RPMI7951 (cell line): ENCODE results near the gene LY86. TPM values are rescaled to one million over a fixed set of nuclear protein-coding genes. Genes with fewer than 3 reads are reported as not detected.

Experiments used
- DNase-seq: peaks from one replicate; pipeline ENCODE4 v3.0.0-alpha.2; 2012; ENCODE audit warnings: low read depth
- total RNA-seq: library from RNA; depleted of rRNA; stranded (reverse); fragments of >200 nt; shearing (Covaris generic); gene quantifications from 2 replicates; pipeline ENCODE4 v1.2.3, GENCODE V29; 2014; rRNA removed

LY86 gene
- not detected in 2 replicates for total RNA-seq

DNA sequence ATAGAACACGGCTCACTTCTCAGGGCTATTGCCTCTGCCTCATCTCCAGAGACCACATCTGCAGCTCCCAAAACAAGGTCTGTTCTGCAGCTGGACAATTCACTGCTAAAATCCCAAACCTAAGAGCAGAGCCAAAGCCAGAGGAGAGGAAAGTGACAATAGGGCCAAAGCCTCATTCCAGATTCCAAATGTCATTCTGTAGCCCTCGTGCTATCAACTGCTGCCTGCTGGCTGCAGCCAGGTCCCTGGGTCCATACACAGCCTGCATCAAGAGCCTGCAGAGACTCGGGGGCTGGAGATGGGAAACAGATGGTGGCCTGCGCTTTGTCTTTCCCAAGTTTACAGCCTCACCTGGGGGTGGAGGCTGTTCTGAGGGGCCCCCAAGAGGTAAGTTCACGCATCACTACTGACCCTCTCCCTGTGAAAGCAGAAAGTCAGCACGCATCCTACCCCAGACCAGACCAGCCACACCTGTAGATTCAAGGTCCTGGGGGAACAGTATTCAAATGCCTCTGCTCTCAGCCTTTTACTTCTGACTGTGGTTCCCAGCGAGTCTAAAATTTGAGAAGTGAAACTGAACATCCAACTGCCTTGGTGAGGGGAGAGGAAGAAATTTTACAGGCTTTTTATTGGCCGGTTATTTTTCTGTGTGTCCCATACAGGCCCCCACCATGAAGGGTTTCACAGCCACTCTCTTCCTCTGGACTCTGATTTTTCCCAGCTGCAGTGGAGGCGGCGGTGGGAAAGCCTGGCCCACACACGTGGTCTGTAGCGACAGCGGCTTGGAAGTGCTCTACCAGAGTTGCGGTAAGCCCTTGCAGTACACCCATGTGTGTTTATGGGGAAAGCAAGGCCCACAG is at the start of gene LY86:
LY86 (plus strand) TSS at position 657 of the 860 bp plus-strand sequence; CDS start at position 672, 15 bp downstream.
- DNase-seq, result no peak

DNA sequence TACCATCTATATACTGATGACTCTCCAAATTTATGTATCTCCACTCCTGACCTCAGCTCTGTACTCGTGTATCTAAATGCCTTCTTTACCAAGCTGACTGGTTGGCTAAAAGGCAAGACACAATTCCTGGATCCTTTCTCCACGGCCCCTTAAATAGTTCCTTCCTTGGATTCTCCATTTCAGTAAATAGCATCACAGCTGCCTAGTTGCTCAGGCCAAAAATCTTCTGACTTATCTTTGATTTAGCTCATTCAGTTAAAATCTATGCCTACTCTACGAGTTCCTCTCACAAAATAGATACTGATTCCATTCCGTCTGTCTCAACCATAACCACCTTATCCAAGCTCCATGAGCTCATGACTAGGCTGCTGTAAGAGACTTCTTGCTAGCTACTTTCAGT is 49.5 kb upstream of the LY86 start:
- no peak for DNase-seq

DNA sequence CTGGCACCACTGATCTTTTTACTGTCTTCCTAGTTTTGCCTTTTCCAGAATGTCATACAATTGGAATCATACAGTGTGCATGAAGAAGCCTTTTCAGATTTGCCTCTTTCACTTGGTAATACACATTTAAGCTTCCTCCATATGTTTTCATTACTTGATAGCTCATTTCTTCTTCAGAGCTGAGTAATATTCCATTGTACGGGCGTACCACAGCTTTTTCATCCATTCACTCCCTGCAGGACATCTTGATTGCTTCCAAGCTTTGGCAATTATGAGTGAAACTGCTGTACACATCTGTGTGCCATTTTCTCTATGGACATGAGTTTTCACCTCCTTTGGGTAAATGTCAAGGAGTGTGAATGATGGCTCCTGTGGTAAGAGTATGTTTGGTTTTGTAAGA is 46.2 kb upstream of the LY86 start:
- DNase-seq, result no peak

DNA sequence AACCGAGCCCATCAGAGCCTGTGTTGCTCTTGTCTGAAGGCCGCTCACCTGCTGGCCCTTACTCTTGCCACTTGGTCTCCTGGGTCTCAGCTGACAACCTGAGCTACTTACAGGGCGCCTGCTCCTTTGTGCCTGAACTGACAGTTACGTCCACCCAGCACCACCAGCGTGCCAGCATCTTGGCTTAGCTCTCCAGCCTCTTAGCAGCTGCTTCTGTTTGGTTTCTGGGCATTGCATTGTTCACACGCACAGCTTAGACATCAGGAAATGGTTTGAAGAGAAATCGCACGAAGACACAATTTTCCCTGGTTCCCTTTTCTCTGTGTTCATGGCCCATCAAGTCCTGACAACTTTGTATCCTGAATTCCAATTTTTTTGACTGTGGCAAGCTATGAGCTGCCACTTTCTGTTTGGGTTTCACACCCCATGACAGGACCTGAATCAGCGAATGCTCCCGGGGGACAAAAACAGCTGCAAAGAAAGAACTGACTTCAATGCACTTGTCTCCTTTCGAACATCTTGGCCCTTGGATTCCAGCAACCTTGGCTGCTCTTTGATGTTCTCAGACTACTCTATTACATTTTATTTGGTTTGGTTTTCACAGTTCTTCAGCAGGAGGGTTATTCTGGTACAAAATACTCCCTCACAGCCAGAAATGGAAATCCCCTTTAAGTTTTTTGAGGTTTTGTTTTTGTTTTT is 45.2 kb upstream of the LY86 start:
- DNase-seq, result no peak

DNA sequence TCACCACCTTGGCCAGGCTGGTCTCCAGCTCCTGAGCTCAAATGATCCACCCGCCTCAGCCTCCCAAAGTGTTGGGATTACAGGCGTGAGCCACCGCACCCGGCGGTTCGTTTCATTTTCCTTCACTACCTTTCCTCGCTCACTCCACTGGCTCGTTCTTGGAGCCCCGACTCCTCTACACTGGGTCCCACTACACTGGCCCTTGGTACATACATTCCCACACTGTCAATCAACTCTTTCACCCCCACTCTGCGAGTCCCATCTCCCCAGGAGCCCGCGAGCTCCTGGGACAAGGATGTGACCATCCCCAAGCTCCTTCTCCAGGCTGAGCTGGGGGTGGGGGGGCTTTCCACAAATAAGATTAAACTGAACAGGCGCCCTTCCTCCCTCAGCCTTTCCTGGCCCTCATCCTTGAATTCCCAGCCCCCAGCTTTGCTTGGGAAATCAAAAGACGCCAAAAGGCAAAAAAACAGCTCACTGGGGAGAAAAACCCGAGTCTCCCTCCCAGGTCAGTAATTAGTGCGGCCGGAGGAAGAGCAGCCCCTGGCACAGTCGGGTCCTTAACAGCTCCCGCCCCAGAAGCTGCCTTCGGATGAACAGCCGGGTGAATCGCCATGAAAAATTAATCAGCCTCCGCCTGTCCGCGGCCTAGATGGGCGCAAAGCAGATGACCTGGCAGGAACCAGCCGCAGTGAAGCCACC is 42.8 kb upstream of the LY86 start:
- no peak for DNase-seq

DNA sequence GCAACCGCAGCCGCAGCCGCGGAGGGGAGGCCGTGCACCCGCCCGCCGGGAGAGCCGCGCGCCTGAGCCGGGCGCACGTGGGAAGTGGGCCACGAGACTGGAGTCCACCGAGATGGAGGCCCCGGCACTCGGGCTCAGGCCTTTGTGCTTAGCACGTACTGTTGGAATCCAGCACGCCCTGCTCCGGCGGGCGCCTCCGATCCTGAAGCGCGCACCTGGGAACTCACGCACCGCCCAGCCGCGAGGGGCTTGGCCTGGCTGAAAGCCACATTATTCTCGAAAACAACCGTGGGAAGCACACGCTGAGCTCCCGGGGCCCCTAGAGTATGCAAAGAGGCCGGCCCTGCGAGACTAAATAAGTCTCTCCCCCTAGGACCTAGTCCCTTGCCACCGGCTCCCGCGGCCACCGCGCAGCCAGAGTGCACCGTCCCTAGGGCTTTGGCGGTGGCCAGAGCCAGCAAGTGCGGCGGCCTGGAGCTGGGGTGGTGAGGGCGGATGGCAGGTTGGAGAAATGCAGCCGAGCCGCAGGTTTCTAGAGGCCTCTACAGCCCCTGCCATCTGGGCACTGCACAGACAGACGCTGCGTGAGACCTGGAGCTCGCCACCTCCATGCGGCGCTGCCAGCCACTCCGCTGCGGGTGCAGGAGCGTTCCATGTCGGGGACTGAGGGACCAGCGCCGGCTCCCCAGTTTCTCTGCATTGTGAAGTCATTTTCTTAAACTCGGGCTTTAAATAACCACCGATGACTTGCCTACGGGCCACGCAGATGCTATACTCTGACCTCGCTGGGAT is 42.0 kb upstream of the LY86 start:
- DNase-seq, result peak; percentile 18

DNA sequence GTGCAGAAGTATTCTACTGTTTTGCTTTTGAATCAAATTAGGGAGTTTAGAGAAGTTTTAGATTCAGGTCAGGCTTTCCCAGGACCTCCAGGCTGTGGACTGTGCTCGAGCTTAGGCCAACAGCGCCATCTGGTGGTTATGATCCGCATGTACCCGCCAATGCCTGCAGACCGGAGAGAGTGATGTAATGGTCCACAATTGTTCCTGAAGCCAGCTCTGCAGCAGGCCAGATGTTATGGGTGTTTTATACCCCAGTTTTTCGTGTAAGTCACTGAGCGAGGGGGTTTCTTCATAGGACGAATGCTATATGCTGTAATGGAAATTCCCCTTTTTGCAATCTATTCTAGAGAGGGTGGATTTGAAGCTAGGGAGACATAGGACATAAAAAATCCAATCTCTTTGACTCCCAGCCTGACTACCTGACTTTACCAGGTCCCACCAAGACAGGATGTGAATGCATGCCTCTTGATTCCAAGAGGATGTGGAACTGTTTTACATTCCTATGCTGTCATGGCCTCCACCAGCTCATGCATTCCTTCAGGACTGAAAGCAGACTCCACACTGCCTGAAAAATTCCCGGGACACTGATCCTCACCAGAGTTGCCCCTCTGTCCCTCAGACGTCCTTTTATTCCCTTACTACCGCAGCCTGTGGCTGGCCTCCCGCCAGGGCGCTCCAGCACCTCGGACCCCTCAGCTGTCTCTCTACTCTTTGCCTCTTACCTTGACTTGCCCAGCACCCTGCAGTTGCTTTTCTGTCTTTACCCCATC is 41.2 kb upstream of the LY86 start:
- peak; percentile 75 for DNase-seq

DNA sequence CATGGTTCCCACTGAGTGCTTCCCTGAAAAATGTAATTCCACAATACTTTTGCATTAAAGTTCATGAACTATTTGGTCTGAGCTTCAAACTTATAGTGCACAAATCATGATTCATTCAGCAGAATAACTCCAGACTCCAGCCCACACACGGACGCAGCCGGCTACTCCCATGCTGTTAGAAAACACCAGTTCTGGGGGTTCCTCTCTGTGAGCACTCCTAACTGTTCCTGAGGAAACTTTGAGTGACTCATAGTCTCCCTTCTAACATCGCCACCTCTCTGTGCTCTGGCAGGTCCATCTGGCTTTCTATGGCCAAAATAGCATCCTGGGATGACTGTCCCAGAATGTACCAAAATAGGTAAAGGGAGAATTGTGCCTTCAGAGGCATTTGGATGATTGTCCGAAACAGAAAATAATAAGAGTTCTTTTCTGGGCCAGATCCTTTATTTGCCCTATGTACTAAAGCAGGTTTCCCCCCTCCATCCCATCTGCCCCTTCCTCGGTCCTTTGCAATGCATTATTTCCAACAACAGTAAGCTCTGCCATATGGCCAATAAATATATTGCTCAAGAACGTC is 32.3 kb upstream of the LY86 start:
- DNase-seq, result no peak

DNA sequence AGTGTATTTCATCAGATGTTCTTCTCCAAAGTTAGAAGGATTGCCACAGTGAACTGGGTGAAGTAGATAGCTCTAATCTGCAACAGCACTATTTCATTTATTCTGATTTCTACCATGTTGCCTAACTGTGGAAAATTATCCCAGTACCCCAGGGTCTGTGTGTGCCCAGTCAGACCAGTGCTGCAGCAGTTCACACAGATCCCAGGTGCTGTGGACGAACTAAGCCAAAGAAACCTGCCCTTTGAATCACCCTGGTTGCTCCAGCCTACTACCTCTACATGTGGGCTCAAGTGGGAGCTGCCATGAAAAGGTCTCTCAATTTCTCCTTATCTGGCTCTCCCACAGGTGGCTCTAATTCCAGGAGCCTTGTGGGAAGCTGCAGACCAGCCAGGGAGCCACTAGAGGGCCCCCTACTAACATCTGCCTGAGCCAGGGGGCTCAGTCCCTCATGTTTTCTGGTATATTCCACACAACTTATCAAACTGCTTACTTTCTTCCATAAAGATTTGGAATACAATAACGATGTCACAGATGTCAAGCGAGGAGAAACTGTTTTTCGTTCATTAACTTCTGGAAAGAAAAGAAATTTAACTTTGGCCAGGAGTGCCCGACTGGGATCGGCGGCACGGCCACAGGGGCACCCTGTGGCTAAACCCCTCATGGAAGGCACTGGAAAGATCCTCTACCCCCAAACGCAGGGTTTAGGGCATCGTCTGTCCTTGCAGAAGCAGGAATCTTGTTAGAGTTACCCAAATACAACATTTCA is 31.6 kb upstream of the LY86 start:
- peak; percentile 19 for DNase-seq

DNA sequence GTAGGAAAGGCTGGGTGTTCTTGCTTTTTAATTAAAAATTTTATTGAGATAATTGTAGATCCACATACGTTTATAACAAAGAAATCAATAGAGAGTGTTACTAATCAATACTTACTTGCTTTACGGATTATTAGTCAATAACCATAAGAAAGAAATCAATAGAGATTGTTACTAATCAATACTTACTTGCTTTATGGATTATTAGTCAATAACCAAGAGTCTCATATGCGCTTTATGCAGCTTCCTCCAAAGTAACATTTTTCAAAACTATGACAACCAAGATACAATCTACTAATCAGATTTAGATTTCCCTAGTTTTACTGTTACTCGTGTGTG is 31.0 kb upstream of the LY86 start:
- DNase-seq, result no peak

DNA sequence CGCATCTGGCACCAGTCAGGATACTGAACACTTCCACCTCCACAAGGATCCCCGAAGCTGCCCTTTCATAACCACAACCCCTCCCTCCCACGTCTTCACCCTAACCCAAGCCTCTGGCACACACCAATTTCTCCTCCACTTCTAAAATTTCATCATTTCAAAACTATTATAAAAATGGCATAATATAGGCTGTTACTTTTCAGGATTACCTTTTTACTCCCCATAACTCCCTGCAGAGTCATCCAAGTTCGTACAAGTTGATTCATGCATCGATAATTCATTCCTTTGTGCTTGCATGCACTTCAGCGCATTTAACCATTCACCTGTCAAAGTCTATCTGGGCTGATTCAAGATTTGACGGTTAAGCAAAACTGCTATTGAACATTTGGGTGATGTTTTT is 30.6 kb upstream of the LY86 start:
- DNase-seq, result no peak

DNA sequence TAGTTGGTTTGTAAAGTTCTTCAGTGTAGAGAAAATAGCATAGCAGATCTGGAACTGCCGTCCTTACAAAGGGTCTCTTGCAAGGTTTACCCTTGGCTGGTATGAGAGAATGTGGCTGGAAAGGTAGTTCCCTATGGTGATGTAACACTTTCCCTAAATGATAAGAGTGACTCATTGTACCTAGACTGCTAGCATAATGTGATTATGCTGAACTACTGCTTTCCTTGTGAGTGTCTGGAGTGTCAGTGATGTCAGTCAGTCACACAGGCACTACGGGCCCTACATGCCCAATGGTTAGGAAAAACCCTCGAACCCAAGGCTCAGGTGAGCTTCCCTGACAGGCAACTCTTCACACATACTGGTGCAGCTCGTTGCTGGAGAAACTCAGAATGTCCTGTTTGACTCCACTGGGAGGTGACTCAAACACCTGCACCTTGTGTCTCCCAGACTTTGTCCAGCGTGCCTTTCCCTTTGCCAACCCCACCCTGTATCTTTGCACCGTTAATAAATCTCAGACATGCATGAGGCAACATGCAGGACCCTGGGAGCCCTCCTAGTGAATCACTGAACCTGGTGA is 28.4 kb upstream of the LY86 start:
- no peak for DNase-seq

DNA sequence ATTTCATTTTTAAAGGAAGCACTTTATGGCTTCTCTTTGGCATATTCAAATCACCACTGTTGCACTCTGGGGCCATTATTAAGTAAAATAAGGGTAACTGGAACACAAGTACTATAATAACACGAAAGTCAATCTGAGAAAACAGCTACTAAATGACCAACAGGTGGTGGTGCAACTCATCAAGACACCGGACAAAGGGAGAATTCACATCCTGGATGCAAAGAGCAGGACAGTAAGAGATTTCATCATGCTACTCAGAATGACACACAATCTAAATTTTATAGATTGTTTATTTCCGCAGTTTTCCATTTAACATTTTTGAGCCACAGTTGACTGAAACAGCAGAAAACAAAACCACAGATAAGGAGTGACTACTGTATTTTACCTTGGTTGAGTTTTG is 27.6 kb upstream of the LY86 start:
- DNase-seq, result no peak

DNA sequence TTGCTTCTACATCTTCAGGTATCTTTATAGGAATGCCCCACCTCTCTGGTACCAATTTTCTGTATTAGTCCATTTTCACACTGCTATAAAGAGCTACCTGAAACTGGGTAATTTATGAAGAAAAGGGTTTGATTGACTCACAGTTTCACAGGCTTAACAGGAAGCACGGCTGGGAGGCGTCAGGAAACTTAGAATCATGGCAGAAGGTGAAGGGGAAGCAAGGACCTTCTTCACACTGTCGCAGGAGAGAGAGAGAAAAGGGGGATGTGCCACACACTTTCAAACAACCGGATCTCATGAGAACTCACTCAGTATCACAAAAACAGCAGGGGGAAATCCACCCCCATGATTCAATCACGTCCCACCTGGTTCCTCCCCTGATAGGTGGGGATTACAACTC is 24.4 kb upstream of the LY86 start:
- no peak for DNase-seq

DNA sequence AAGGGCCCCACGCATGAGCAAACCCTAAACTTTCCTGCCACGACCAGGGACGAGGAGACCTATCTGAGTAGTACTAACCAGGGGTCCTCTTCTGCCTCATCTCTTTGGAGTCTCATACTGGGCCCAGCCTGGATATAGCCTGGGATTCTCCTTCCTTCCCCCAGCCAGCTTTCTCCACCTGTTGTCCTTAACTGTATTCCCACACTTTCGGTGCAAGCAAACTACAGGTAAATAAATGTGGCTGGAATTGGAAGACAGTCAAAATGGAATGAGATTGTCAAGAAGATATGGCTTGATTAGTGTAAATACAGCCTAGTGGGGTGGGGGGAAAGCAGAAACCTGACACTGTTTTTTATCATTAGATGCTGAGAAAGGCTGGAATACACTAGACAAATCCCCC is 23.5 kb upstream of the LY86 start:
- DNase-seq, result no peak

DNA sequence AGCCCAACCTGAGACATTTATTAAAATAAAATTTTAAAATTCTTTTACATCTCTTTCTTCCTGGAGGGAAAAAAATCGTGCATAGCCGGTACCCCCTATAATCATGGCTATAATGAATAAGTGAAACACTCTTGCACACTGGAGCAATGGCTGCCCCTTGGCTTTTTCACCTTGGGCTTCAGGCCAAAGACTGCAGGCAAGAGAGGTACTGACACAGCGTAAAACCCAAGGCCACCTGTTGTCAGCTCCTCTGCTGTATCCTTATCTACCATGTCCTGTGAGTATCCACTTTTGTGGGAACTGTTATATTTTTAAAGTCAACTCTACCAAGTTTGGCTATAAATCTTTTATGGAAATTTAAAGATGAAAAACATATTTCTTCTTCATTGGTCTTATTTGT is 23.0 kb upstream of the LY86 start:
- DNase-seq, result no peak

DNA sequence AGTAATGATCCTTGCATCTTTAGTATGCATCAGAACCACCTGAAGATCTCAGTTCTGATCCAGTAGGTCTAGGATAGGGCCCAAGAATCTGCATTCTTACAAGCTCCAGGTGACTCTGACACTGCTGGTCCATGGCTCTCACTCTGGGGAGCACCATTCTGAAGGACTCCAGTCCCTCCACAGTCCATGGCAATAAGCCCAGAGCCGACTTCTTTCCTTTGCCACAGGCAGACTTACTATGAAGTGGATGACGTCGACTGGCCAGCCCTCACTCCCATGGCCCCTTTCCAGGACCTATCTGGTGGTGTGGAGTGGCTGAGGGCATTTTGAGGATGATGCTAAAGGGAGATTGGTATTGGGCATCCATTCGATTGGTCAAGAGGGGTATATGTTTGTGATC is 21.8 kb upstream of the LY86 start:
- no peak for DNase-seq

DNA sequence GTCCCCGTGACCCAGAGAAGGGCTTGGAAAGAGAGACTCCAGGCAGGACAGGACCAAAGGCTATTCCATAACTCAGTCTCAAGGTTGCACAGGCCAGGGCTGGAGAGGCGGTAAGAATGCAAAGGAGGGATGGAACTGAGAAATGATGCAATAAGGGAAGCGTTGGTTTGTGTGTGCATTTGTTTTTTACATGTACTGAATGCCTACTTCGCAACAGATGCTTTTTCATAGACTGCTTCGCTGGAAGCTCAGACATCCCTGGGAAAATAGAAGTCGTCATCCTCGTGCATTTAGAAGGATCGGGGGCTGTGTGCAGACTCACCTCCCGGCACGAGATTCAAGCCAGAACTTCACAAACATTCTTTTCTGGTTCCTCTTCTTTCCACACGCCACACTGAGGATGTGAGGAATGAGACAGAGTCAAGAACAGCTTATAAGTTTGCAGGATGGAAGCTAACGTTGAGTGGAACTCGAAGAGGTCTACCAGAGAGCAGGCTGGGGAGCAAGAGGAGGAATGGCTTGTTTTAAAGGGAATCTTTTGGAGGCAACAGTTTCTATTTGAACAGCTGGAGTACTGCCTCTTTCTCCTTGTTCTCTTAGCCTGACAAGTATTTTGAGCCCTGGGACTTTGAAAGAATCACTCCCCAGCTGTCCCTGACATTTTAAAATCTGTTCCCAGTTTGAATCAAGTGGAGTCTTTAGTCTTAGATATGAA is 19.3 kb upstream of the LY86 start:
- DNase-seq, result no peak

DNA sequence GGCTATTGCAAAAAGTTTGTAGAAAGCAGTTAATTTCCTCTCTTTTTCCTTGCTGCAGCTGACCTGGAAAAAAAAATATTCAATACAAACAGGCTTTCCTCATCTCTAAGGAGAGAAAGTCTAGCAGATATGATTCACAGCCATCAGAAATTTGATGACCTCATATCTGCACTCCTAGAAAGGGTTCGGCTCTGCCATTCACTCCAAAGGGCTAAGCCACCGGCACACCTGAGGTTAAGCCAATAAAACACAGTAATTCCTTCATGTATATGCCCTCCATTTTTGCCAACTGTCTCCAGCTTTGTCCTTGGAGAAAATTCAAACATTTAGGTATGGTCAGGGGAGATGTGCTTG is 18.7 kb upstream of the LY86 start:
- DNase-seq, result no peak
